SK-N-SH (cell line): ENCODE data around the gene CLIC4. TPM values are rescaled to one million over a fixed set of nuclear protein-coding genes. Genes with fewer than 3 reads are reported as not detected.

Experiments
- CTCF ChIA-PET: fragments of 300-600, 350-600 bp; formaldehyde crosslinking; extraction: SDS; loops from one replicate; lab custom pipeline; 2021; lab: Yijun Ruan, JAX
- POLR2A ChIA-PET: fragments of 350-600 bp; sonication (Branson Sonifier 250); formaldehyde crosslinking; extraction: SDS; loops from one replicate; lab custom pipeline; 2020; ENCODE audit warnings: antibody characterized with exemption, inconsistent platforms; lab: Yijun Ruan, JAX
- DNase-seq: peaks from one replicate; pipeline ENCODE4 v3.0.0; 2012
- H2AFZ ChIP-seq: fragments of 200-600 bp; sonication (generic); 2 replicates; pipeline ENCODE4 v1.8.1; 2016; ENCODE audit warnings: antibody characterized with exemption, mild to moderate bottlenecking, low read depth
- H3F3A ChIP-seq: fragments of 200-600 bp; sonication (generic); replicated peaks from 2 replicates; pipeline ENCODE3; 2016; ENCODE audit warnings: antibody characterized with exemption, mild to moderate bottlenecking; ENCODE audit not compliant: insufficient read depth
- H3K27ac ChIP-seq, 2 experiments: fragments of 200-500 bp in 1 of 2; fragments of 200-600 bp in 1 of 2; sonication (Bioruptor generic) in 1 of 2; sonication (generic), shearing (Covaris generic) in 1 of 2; 2 replicates each; pipeline versions ENCODE4 v1.5.1 to v1.6.1; 2014 to 2016; ENCODE audit warnings: low read depth in 2 of 2, inconsistent platforms in 1 of 2, low read length in 1 of 2, mild to moderate bottlenecking in 1 of 2, mixed read lengths in 1 of 2
- H3K27me3 ChIP-seq: fragments of 200-600 bp; sonication (generic), shearing (Covaris generic); 2 replicates; pipeline ENCODE4 v1.6.1; 2016; ENCODE audit warnings: mixed run types; ENCODE audit not compliant: insufficient read depth
- H3K36me3 ChIP-seq, 2 experiments: fragments of 200-500 bp in 1 of 2; fragments of 200-600 bp in 1 of 2; sonication (Bioruptor generic) in 1 of 2; sonication (generic) in 1 of 2; replicated peaks in 1 of 2; 2 replicates each; pipeline versions ENCODE3 to v1.5.1; 2014 to 2016; ENCODE audit warnings: low read length in 1 of 2, mild to moderate bottlenecking in 1 of 2; ENCODE audit not compliant: insufficient read depth in 2 of 2, control insufficient read depth in 1 of 2
- H3K4me1 ChIP-seq, 2 experiments: fragments of 200-500 bp in 1 of 2; fragments of 200-600 bp in 1 of 2; sonication (Bioruptor generic) in 1 of 2; sonication (generic), shearing (Covaris generic) in 1 of 2; 2 replicates each; pipeline versions ENCODE4 v1.5.1 to v1.6.1; 2014 to 2016; ENCODE audit warnings: low read depth in 1 of 2, low read length in 1 of 2, mixed run types in 1 of 2; ENCODE audit not compliant: insufficient read depth in 2 of 2, control insufficient read depth in 1 of 2
- H3K4me2 ChIP-seq: fragments of 200-600 bp; sonication (generic), shearing (Covaris generic); 2 replicates; pipeline ENCODE4 v1.6.1; 2017; ENCODE audit warnings: mixed run types
- H3K4me3 ChIP-seq, 2 experiments: fragments of 200-500 bp in 1 of 2; fragments of 200-600 bp in 1 of 2; sonication (Bioruptor generic) in 1 of 2; sonication (generic), shearing (Covaris generic) in 1 of 2; 2 replicates each; pipeline versions ENCODE4 v1.5.1 to v1.8.1; 2014 to 2016; ENCODE audit warnings: low read depth in 2 of 2, inconsistent platforms in 1 of 2, low read length in 1 of 2, mild to moderate bottlenecking in 1 of 2, mixed read lengths in 1 of 2, moderate library complexity in 1 of 2
- H3K79me2 ChIP-seq: fragments of 200-600 bp; sonication (generic); 2 replicates; pipeline ENCODE4 v1.8.1; 2017; ENCODE audit warnings: mild to moderate bottlenecking; ENCODE audit not compliant: insufficient read depth
- H3K9ac ChIP-seq: fragments of 200-600 bp; sonication (generic); 2 replicates; pipeline ENCODE4 v1.6.1; 2017; ENCODE audit warnings: mixed run types
- H3K9me2 ChIP-seq: fragments of 200-600 bp; sonication (generic); 2 replicates; pipeline ENCODE4 v1.6.1; 2017; ENCODE audit warnings: mixed run types
- H3K9me3 ChIP-seq: fragments of 200-600 bp; sonication (generic); 2 replicates; pipeline ENCODE4 v1.6.1; 2017; ENCODE audit warnings: mixed run types, mild to moderate bottlenecking, moderate library complexity
- H4K20me1 ChIP-seq: fragments of 200-600 bp; sonication (generic); 2 replicates; pipeline ENCODE4 v1.6.1; 2017; ENCODE audit warnings: mild to moderate bottlenecking, mixed run types; ENCODE audit not compliant: insufficient read depth
- CHD2 ChIP-seq: fragments of 150-350 bp; IDR thresholded peaks from 2 replicates; pipeline ENCODE4 v1.6.1; 2018; ENCODE audit warnings: low read length; ENCODE audit not compliant: partially characterized antibody
- GATA2 ChIP-seq: sonication (generic); formaldehyde crosslinking; IDR thresholded peaks from 2 replicates; pipeline ENCODE4 v1.5.0; 2020; ENCODE audit warnings: mild to moderate bottlenecking, missing genetic modification reagents
- IRF3 ChIP-seq: fragments of 150-350 bp; IDR thresholded peaks from 2 replicates; pipeline ENCODE4 v1.6.1; 2016; ENCODE audit warnings: mild to moderate bottlenecking, low read depth, low read length
- MAX ChIP-seq: IDR thresholded peaks from 2 replicates; pipeline ENCODE4 v1.4.0; 2012; ENCODE audit warnings: low read depth
- MEF2A ChIP-seq: IDR thresholded peaks from 2 replicates; pipeline ENCODE4 v1.4.0; 2012; ENCODE audit warnings: low read depth, borderline replicate concordance
- NRF1 ChIP-seq: IDR thresholded peaks from 2 replicates; pipeline ENCODE4 v1.6.1; 2012; ENCODE audit warnings: low read depth, mild to moderate bottlenecking, low read length
- RXRA ChIP-seq: IDR thresholded peaks from 2 replicates; pipeline ENCODE4 v1.4.0; 2012; ENCODE audit warnings: low read depth, mild to moderate bottlenecking, borderline replicate concordance
- SMC3 ChIP-seq: IDR thresholded peaks from 2 replicates; pipeline ENCODE4 v1.6.1; 2012; ENCODE audit warnings: low read depth, low read length, improper control_type of control experiment
- USF2 ChIP-seq: fragments of 150-350 bp; IDR thresholded peaks from 2 replicates; pipeline ENCODE4 v1.6.1; 2017; ENCODE audit warnings: antibody characterized with exemption, low read length, low read depth, borderline replicate concordance
- ZBTB33 ChIP-seq: IDR thresholded peaks from 2 replicates; pipeline ENCODE4 v1.4.0; 2012; ENCODE audit warnings: low read depth, borderline replicate concordance
- WGBS: methylation state at CpG from one replicate; pipeline ENCODE4 v1.1.6; 2017; ENCODE audit warnings: low lambda C conversion rate; 5-methylcytosine and 5-hydroxymethylcytosine counted together
- polyA plus RNA-seq, 3 experiments: library from polyadenylated mRNA; depleted of rRNA; stranded (reverse); fragments of >200 nt; gene quantifications; 2 replicates each; pipeline ENCODE4 v1.2.3, GENCODE V29; 2012

CLIC4 gene
- polyA plus RNA-seq, 1 of the 3 experiments (the other 2 are of a cell fraction) = 66.4 TPM

GRCh38 chr1:24856787-24857506 lies 111.7 kb downstream of the CLIC4 start (continued):
- no peak for TF ChIP-seq MAX
- no peak for TF ChIP-seq GATA2 (CRISPR knock-in tag)
- no peak for TF ChIP-seq IRF3
- TF ChIP-seq NRF1 = no peak
- TF ChIP-seq USF2 = no peak
- no peak for TF ChIP-seq MEF2A
- no peak for TF ChIP-seq RXRA
- TF ChIP-seq SMC3 = no peak

- Histone ChIP-seq H3K9me3 (no peaks in the 10 kb centered on the region), H3K4me3 (no peak overlapping the region), H4K20me1 (no peaks in the 10 kb centered on the region), H3F3A (no peaks in the 10 kb centered on the region), H3K27me3 (no peaks in the 10 kb centered on the region), H3K4me1 (no peaks in the 10 kb centered on the region), H3K36me3 (no peaks in the 10 kb centered on the region), H3K9ac (no peak overlapping the region), H3K9me2 (no peaks in the 10 kb centered on the region), H2AFZ (no peak overlapping the region), H3K27ac (no peak overlapping the region), H3K4me2 (no peak overlapping the region), H3K79me2 (no peaks in the 10 kb centered on the region)
- WGBS = 54% methylated on average over 5 of the region's 6 CpGs
- POLR2A ChIA-PET = no interaction called here
- no peak for DNase-seq
- CTCF ChIA-PET = interaction anchor here (0.6 to 1.9 kb wide), 4 partner anchors 9 to 244 kb away, joined by 3 to 5 read pairs (median 4); no protein-coding TSS in a partner anchor
- TF ChIP-seq CHD2 (no peak), USF2 (no peak), ZBTB33 (no peak), RXRA (no peak)
These were observed 112.4 kb downstream of the CLIC4 start for GRCh38 chr1:24857507-24858133.
